GM19372 (cell line): ENCODE measurements around the gene IFRD1.
"Not testable (repeated sequence)": the region's sequence is repeated elsewhere in the genome, so short reads cannot be mapped to it uniquely, and the experiment has no call there.

Experiments
- ATAC-seq: cut with Tn5 transposase; IDR thresholded peaks from one replicate; pipeline ENCODE4 v1.9.1; 2021; ENCODE audit warnings: mild to moderate bottlenecking, low read depth, moderate library complexity; ENCODE audit not compliant: unreplicated experiment

IFRD1 gene

DNA sequence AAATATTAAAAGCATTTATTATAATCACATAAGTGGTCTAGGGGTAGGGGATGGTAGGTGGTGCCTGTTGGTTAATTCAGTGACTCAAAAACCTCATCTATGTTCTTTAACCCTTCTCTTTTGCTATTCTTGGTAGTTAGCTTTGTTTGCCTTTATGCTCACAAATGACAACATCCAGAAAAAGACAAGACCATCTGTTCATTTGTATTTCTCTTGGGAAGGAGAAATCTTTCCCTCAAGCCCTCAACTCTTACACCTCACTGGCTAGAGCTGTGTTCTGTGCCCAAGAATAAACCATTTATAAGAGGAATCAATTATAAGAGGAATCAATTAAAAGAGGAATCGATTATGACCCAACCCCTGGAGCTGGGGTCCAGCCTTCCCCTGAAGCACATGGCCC lies 10.8 kb upstream of the IFRD1 start:
- ATAC-seq, result no peak

DNA sequence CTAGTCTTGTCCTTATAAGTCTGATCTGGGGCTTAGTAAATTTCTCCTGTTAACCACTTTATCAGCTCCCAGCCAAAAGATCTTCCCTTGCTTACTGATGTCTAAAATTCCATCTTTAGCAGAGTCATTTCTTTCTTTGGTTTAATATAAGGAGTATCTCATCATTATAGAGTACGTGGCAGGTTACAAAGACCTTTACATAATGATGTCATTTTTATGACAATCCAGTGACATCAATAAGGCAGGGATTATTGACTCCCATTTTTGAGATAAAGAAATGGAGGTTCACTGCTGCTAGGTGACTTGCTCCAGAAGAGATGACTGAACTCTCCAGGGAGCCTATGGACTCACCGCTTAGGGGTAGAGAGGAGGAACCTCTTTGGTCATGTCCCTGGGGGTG lies 8.1 kb upstream of the IFRD1 start:
- no peak for ATAC-seq

DNA sequence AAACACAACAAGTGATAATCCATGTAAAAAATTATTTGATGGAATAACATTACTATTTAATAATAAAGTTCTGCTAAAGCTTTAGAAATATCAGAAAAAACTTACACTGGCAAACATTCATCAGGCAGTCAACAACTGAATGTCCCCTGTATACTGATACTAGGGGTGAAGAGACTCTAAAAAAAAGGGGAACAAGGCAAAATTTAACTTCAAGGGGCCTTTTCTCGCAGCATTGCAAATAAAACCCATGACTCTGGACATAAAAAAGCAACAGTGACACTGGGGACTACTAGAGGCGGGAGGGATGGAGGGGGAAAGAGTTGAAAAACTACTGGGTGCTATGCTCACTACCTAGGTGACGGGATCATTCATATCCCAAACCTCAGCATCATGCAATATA lies 5.8 kb upstream of the IFRD1 start:
- no peak for ATAC-seq

DNA sequence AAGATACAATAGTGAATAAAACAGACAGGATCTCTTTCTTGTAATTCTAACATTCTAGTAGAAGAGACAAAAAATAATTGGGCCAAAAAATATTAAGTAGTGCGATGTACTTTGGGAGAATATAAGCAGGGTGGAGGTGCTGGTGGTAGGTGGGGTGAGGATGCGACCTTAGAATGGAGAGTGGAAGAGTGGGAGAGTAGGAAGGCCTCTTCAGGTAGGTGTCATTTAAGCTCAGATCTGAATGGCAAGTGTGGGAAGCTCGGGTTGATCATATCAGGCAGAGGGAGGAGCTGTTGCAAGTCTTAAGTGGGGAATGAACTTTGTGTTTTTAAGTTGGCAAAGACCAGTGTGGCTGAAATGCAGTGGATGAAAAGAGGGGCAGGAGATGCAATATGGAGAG lies 3.8 kb upstream of the IFRD1 start:
- no peak for ATAC-seq

DNA sequence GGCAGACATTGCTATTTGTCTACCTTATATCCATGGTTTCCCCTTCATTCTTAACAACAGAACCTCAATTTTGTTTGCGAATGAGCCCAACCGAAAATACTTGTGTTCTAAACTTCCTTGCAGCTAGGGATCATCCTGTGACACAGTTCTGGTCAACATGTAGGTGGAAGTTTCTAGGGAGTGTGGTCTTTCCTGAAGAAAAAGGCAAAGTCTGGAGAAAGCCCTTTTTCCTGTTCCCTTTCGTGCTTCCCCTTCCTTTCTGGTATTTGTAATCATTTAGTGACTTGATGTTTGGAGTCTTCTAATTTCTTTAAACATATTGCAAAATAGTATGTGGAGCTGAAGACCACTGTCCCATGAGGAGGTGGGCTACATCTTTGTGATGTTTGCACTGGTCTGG lies 2.9 kb upstream of the IFRD1 start:
- no peak for ATAC-seq

DNA sequence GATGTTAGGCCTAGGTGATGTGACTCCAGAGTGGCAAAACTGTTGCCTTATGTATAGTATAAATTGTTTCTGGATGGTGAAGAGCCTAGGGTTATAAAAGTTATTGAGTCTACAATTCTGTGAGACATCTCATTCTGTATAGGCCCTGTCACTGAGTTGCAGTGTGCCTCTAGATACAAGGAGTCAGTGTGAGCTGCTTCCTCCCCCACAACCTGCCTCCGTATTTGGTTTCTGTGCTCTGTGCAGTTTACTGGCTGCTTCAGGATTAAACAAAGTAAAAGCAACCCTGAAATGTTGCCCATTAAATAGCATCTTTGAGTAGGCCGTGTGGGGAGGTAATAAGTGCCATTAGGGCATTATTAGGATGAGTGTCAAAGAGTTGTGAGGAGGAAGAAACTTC lies 1.9 kb upstream of the IFRD1 start:
- ATAC-seq, result no peak

DNA sequence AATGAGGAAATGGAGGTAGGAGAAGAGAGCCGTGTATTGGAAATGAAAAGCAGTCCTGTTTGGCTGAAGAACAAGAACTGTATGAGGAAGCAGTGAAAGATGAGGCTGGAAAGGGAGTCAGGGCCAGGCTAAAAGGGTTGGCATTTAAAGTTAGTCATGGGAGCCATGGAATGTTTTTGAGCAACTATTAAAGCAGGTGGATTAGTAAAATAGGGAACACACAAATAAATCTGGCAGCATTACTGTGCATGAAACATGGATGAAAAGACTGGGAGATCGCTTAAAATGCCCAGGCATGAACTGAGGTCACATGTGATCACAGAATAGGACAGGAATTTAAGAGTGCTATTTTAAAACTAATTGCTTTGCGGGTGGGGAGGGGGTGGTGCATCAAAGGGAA lies 1.4 kb upstream of the IFRD1 start:
- ATAC-seq, result no peak

DNA sequence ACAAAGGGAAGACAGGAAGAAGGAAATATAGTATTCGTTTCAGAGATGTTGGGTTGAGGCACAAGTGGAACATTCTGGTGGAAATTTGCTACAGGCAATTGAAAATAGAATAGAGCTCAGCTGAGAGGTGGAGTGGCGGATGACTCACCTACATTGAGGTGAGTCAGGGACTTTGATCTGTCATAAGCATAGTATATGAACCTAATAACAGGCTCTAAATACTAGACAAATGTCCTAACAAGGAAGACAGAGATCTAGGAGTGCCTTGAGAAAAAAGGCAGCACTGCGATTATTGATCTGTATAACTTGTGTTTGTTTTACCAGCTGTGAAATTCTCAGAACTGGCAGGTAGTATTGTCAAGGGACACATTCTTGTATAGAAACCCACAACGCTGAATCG lies 907 bp upstream of the IFRD1 start:
- no peak for ATAC-seq

DNA sequence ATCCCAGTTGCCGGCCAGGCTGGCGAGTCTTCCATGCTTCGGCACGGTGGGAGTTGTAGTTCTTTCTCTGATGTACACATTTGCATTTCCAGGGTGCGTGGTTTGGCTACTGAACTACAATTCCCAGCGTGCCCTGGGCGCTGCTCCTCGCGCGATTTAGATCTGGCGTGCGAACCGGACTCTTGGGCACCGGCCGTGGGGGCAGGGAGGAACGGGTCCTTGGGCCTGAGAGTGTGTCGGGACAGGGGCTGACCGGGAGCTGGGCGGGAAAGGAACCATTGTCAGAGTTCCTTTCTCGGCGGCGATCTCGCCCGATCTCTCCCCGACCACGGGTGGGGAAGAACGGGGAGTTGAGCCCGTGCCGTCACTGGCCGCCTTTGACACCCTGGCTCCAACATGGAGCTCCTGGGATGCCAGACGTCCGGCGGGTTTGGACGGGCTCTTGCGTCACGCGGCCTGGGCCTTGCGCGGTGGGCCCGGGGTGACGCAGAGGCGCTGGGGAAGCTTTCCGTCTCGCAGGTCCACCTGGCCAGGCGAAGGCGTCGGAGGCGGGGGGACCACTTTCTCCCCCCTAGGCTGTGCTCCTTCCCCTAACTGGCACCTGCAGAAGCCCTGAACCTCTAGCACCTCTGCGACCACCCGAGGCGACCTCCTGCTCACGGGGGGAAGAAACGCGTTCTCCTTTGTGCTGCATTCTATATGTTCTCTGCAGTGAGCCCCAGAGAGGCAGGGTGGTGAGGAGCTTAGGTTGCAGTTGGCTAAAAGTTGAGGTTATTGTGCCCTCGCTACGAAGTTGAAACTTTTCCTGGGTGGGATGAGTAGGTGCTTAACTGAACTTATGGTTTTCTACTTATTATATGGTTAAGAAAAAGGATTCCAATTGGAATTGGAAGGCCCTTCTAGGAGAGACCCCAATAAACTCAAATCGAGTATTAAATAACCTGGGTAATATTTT lies 824 bp downstream of the IFRD1 start:
- ATAC-seq, result peak; percentile 69

DNA sequence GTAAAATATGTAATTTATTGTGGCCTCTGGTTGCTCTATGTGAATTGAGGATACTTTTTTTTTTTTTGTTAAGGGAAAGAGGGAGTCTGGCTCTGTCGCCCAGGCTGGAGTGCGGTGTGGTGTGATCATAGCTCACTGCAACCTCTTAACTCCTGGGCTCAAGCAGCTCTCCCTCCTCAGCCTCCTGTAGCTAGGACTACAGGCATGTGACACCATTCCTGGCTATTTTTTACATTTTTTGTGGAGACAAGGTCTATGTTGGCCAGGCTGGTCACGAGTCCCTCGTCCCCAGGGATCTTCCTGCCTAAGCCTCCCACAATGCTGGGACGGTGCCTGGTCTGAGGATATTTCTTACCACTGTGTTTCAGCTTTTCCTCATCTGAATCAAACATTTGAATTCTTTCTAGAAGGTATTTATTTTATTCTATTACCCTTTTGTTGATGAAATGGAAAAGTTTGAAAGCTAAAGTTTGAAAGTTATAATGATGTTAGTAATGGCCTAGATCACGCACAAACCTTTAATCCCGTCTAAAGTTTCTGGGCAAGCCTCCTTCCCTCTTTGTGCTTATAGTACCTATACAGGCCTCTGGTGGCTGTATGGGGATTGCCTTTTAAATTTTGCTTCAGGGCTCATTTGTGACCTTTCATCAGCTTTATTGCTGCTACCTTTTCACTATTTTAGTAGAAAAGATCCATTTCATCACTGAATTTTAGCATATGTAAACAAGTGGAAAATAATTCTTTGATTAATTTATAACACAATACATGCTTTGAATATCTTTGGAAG lies 2.0 kb downstream of the IFRD1 start:
- ATAC-seq, result no peak

DNA sequence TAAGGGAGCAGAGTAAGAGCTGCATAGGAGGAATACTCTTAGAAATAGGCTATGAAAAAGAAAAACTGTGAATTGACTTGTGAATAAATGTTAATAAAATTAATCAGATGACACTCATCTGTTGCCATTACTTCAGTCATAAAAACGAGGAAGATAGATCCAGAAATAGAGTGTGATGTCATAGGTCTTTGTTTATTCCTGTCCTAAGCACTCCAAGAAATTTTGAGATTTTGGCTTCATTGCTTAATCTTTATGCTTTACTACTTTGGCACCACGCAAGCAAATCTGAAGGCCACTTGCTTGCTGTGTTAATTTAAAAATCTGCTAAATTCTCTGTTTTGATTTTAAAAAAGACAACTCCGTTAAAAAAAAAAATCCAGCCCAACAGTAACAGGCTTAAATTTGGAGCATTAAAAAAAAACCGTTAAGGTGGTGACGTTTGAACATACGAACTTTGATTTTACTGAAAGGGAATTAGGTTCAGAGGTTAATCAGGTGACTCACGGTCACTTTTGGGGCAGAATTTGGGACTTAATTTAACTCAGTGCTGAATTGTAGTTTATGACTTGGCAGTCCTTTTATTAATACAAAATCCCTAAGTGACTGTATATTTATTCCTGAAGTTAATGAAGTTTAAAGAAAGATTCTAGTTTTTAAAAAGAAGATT lies 3.4 kb downstream of the IFRD1 start:
- ATAC-seq, result no peak

DNA sequence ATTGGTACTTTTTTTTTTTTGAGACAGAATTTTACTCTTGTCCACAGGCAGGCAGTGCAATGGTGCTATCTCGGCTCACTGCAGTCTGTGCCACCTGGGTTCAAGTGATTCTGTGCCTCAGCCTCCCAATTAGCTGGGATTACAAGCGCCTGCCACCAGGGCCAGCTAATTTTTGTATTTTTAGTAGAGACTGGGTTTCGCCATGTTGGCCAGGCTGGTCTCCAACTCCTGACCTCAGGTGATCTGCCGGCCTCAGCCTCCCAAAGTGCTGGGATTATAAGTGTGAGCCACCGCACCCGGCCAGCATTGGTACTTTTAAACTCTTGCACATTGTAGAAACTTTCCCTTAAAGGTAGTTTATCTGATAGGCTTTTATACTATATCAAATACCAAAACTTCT lies 3.9 kb downstream of the IFRD1 start:
- ATAC-seq, result not testable (repeated sequence)

DNA sequence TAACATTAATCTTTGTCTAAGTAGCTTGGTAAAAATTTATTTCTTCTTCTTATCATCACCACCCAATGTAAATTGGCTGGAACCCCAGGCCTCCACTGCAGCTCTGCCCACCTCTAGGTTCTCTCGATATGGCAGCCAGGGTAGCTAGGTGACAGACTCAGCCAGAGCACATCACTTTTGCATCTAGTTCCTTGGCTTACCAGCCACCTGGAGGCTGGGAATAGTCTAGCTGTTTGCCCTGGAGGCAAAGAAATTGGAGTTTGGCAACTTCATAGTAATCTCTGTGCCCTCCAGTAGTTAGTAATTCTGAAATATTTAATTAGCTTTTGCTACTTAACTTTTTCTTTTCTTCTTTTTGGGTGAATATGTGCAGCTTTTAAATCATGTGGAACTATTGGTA lies 9.4 kb downstream of the IFRD1 start:
- no peak for ATAC-seq

DNA sequence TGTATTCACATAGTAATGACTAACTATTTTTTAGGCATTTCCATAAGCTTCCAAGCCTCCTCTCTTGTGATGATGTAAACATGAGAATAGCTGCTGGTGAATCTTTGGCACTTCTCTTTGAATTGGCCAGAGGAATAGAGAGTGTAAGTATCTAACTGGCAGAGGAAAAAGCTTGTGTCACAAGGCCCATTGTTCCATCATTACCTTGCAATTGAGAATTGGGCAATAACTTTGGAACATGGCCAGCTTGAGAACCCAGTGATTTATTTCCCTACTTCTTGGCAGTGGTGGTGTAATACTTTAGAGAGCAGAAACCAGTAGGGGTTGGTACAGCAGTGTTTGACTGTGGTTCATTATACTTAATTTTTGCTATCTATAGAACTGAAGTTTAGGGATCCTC lies 12.0 kb downstream of the IFRD1 start:
- ATAC-seq, result no peak

DNA sequence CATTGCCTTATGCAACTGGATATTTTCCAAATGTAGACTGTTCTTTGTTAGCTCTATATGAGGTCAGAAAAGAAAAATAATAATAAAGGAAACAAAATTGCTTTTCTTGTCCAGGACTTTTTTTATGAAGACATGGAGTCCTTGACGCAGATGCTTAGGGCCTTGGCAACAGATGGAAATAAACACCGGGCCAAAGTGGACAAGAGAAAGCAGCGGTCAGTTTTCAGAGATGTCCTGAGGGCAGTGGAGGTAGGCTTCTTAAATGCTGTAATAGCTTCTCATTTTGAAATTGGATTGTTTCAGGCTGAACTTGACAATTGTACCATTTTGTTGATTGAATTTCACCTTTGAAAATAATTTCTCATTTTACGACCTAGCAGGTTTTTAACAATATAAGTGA lies 17.6 kb downstream of the IFRD1 start:
- ATAC-seq, result no peak

DNA sequence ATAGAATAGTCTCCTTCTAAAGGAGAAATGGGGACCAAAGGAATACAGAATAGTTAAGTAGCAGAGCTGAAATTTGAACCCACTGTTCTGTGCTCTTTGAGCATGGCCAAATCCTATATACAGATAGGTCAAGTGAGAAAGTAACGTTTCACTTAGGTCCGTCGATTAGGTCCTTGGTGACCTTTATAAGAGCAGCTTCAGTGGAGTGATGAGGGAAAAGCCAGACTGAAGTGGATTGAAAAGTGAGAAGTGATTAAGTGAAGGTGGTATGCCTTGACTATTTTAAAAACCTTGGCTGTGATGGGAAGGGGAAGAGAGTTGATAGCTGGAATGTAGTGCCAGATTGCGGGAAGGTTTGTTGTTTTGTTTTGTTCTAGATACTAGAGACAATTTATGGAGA lies 19.9 kb downstream of the IFRD1 start:
- no peak for ATAC-seq

DNA sequence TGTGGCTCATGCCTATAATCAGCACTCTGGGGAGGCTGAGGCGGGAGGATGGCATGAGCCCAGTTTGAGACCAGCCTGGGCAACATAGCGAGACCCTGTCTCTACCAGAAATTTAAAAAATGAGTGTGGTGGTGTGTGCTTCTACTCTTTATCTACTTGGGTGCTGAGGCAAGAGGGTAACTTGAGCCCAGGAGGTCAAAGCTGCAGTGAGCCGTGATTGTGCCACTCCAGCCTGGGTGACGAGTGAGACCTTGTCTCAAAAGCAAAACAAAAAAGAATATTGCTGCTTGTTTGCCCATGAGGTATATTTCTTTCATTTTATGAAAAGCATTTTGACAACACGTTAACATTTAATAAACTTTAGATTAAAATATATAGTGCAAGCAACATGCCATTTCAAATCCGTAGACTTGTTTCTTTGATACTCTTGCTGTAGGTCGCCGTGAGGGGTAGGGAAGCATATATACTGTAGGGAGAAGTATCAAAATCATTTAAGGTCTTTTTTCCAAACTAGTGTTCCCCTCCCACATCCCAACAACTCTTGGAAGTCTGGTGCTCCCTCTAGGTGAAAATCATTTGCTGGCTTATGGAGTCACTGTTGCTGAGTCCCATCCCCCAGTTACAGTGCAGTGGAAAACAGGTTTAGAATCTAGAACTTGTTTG lies 26.3 kb downstream of the IFRD1 start:
- no peak for ATAC-seq

DNA sequence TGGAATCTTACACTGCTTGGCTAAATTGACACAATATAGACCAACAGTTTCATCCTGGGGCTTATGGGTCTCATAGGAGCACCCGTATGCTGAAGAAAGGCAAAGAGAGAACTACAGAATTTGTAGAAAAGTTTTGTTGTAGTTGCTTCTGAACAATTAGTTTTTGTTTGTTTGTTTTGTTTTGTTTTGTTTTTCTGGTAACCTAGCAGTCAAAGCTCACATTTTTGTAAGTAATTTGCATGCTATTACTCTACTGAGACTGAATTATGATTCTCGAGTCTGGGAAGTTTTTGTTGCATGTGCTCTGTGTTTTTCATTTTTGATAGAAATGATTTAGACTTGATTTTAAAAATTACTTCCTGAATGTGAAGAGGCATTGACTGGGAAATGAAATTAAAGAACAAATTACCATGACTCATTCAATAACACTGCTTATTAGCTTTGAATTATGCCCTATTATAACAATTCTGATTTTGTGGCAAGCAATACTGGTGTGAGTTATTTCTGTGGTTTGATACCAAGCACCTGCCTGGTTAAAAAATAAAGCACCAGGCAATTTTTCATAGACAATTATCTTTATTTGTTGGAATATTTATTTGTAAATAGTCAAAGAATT lies 31.0 kb downstream of the IFRD1 start:
- no peak for ATAC-seq

DNA sequence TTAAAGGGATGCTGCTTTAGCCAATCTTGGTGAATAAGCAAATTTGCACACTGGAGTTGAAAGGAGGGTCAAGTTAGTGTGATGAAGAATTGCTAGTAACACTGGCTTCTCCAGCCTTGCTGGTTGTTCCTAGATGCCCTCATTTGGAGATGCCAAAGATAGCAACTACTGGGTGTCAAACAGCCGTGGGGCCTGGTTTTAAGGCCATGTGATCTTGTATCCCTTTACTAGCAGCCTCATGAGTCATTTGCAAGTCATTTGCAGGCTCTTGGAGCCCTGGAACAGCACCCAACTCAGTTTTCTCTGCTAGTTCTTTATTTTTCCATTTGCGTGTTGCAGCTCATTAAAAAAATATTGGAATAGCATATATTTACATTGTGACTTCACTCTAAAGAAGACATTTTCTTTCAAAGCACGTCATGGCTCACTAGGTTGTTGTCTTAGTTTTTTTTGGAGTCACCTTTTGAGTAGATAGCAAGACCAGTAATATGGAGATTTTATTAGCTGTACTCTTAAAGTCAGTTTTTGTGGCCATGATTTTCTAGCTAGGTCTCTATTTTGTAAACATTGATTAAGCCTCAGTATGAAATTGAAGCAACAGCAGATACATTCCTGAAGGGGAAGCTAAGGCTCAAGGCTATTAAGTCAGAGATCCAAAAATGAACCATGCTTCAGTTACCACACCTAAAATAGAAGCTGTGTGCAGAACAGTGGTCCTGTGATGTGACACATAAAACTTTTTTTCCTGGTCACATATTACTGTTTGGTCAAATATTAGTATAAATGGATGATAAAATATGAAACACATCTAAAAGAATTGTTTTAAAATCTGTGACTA lies 31.8 kb downstream of the IFRD1 start:
- ATAC-seq, result no peak
